T-helper 2 cell treated with Interferon-gamma antibody and Interleukin-4, amounts not matched to agents 100 ng/mL and 5 ng/mL, for 36 hours (primary cell): ENCODE results near the gene RHBDF1. TPM values are rescaled to one million over a fixed set of nuclear protein-coding genes. Genes with fewer than 3 reads are reported as not detected.

Experiments
- intact Hi-C: fragments of 100-400 bp; cut with micrococcal nuclease; formaldehyde crosslinking; loops from one replicate; pipeline ENCODE4 v1.15.1; 2023
- total RNA-seq: library from RNA; stranded (reverse); gene quantifications from 2 replicates; pipeline ENCODE4 v1.2.3, GENCODE V29; 2022

RHBDF1 gene
- total RNA-seq = 0.11 TPM in 1 of 2 replicates, not detected in the other

GRCh38 chr16:72561-73548 lies at the start of gene RHBDF1:
Gene RHBDF1, minus strand, starts transcription at chr16:72631. Its CDS starts 7,616 bp downstream, at chr16:65015.
- intact Hi-C loops = no loop called here

GRCh38 chr16:120756-121155 lies 48.3 kb upstream of the RHBDF1 start:
- intact Hi-C loops = no loop called here

DNA sequence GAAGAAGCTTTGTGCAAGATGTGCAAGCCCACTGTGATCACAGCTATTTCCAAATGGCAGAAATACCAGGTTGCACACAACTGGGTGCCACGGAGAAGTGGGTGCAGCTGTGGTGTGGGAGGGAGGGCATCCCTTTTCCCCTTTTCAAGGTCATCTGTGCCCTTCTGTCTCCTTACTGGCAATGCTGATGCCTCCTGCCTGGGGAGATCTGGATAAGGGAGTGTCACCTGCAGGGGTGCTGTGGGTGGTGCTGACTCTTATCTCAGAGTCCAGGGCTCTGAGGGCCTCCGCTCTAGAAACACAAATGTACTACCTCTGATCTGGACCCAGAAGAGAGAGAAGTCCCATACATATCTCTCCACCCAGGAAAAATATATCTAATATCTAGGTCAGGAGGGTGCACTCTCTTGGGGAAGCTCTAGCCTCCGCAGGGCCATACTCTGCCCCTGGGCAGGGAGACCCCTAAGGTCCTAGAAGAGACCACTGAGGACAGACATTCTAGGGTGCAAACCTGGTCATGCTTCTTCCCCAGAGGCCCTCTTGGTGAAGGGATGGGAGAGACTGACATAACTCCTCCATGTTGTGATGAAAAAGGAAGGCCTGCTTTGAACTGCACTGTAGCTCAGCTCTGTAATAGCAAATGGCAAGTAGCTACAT lies 47.5 kb upstream of the RHBDF1 start:
- intact Hi-C loops = no loop called here

- intact Hi-C loops = no loop called here
Measured at GRCh38 chr16:119295-119694, 46.9 kb upstream of the RHBDF1 start.

GRCh38 chr16:118857-119256 lies 46.4 kb upstream of the RHBDF1 start:
- intact Hi-C loops = no loop called here

GRCh38 chr16:117379-118365 lies 45.2 kb upstream of the RHBDF1 start:
- intact Hi-C loops = loop anchor here (1.0 to 2.0 kb wide), 2 partner anchors 63 to 245 kb away; partner anchors contain the start of gene HBQ1

- intact Hi-C loops = loop anchor here (2.0 kb wide), 1 partner anchor 65 kb away; the partner anchor contains the start of gene HBQ1
Measured at GRCh38 chr16:116015-116414, 43.6 kb upstream of the RHBDF1 start.

- intact Hi-C loops = no loop called here
Measured at GRCh38 chr16:114327-114726, 41.9 kb upstream of the RHBDF1 start.

GRCh38 chr16:112153-112840 lies 39.9 kb upstream of the RHBDF1 start:
- intact Hi-C loops = no loop called here

- intact Hi-C loops = loop anchor here (1.0 to 2.0 kb wide), 2 partner anchors 74 to 256 kb away; partner anchors contain the start of gene HBQ1
Measured at GRCh38 chr16:106623-107324, 34.3 kb upstream of the RHBDF1 start.

GRCh38 chr16:105521-105920 lies 33.1 kb upstream of the RHBDF1 start:
- intact Hi-C loops = no loop called here

- intact Hi-C loops = no loop called here
Measured at GRCh38 chr16:104928-105327, 32.5 kb upstream of the RHBDF1 start.

DNA sequence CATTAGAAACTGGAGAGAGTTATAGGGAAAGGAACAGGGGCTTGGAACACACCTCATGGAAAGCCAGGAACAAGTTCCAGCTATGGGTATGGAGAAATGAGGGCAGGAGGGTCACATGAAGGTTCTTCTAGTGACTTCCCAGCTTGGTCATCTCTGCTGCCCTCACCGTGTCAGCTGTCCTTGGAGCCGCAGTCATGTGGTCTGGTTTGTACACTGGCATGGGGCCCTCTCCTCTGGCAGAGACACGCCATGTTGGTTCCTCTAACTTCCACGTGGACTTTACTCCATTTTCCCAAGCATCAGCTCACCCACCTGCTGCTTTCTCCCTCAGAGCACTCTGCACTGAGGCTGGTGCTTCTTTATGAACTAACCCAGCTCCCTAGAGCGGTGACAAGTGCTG lies 31.9 kb upstream of the RHBDF1 start:
- intact Hi-C loops = no loop called here

DNA sequence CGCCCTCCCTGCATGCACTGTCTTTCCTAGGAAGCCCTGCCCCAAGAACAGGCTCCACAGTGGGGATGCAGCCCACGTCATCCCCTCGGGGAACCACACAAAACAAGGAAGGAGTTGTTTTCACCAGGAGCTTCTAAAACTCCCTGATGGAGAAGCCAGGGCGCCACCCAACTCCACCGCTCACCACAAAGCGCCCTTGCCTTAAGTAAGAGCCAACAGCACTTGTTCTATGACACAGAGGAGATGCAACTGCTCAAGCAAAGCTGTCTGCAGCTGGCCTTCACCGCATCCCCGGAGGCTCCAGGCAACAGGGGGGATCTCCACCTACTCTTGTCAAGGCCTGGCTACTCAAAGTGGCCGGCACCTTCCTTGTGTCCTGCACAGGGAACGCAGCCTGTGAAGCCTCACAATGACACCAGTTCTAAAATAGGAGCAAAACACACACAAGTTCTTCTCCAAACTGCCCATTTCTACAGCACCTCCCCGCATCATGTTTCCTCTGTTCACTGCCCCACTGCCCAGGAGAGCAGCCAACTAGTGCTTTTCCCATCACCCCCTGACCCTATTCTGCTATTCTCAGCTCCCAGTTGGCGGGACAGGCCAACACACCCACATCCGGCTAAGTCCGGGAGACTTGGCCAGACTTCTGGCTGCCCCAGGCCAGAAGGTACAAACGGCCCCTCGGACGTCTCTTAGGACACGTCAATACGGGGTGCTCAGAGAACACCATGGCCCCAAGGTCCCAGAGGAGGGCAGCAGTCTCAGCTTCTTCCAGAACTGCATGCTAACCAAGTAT lies 29.8 kb upstream of the RHBDF1 start:
- intact Hi-C loops = no loop called here

GRCh38 chr16:101586-101985 lies 29.2 kb upstream of the RHBDF1 start:
- intact Hi-C loops = no loop called here

- intact Hi-C loops = no loop called here
Measured at GRCh38 chr16:100989-101388, 28.6 kb upstream of the RHBDF1 start.

DNA sequence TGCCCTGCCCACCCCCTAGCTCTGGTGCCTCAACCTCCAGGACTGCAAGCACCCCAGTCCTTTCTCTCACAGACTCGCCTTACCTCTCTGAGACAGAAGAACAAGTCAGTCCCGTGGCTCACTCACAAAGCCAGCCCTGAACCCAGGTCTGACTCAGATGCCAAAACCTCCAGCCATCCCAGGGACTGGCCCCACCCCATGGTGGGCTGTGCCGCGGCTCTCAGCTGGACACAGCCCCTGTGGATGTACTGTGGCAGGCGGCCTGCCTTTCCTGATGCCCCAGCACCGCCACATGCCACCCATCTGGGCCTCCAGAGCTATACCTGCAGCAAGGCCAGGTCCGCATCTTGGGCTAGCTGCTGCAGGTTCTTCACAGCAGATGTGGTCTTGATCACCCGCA lies 25.4 kb upstream of the RHBDF1 start:
- intact Hi-C loops = loop anchor here (1.0 kb wide), 2 partner anchors 33 to 45 kb away; partner anchors contain the start of genes POLR3K and SNRNP25

- intact Hi-C loops = loop anchor here (1.0 kb wide), 2 partner anchors 32 to 44 kb away; partner anchors contain the start of genes POLR3K and SNRNP25
Measured at GRCh38 chr16:96935-97381, 24.5 kb upstream of the RHBDF1 start.

DNA sequence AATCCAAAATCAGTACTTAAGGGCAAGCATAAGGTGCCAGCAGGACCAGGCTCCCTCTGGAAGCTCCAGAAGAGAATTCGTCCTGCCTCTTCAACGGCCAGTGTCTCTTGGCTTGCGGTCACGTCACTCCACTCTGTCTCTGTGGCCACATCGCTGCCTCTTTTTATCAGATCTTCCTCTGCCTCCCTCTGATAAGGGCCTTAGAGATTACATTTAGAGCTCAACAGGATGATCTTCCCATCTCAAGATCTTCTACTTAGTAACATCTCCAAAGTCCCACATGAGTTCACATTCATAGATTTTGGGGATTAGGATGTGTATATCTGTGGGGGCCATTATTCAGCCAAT lies 22.5 kb upstream of the RHBDF1 start:
- intact Hi-C loops = no loop called here
